HEK293 (cell line): ENCODE data around the gene ING4.

Experiments used
- AEBP2 ChIP-seq: fragments of 450-650 bp; formaldehyde crosslinking; IDR thresholded peaks from 2 replicates; pipeline ENCODE4 v1.5.1; 2016; ENCODE audit warnings: missing biosample characterization, missing genetic modification characterization, borderline replicate concordance
- HOXD13 ChIP-seq: sonication (generic); formaldehyde crosslinking; IDR thresholded peaks from 2 replicates; pipeline ENCODE4 v1.8.0; 2022; ENCODE audit warnings: missing genetic modification reagents, borderline replicate concordance
- MEIS1 ChIP-seq: sonication (generic); formaldehyde crosslinking; IDR thresholded peaks from 2 replicates; pipeline ENCODE4 v1.8.1; 2022; ENCODE audit warnings: missing genetic modification reagents, mild to moderate bottlenecking, borderline replicate concordance
- RBAK ChIP-seq: fragments of 450-650 bp; formaldehyde crosslinking; IDR thresholded peaks from 2 replicates; pipeline ENCODE4 v1.5.1; 2016; ENCODE audit warnings: missing biosample characterization, missing genetic modification characterization
- TSHZ1 ChIP-seq: fragments of 450-650 bp; formaldehyde crosslinking; IDR thresholded peaks from 2 replicates; pipeline ENCODE4 v1.5.1; 2016; ENCODE audit warnings: missing biosample characterization, missing genetic modification characterization, borderline replicate concordance
- ZBTB1 ChIP-seq: fragments of 450-650 bp; formaldehyde crosslinking; IDR thresholded peaks from 2 replicates; pipeline ENCODE4 v1.5.1; 2016; ENCODE audit warnings: missing biosample characterization, missing genetic modification characterization
- ZBTB20 ChIP-seq: fragments of 450-650 bp; formaldehyde crosslinking; IDR thresholded peaks from 2 replicates; pipeline ENCODE4 v1.5.1; 2016; ENCODE audit warnings: missing biosample characterization, missing genetic modification characterization
- ZFHX2 ChIP-seq: fragments of 450-650 bp; formaldehyde crosslinking; conservative IDR thresholded peaks from 2 replicates; pipeline ENCODE4 v1.5.1; 2016; ENCODE audit warnings: missing biosample characterization, missing genetic modification characterization
- ZFP41 ChIP-seq: fragments of 450-650 bp; formaldehyde crosslinking; IDR thresholded peaks from 2 replicates; pipeline ENCODE4 v1.5.1; 2016; ENCODE audit warnings: missing biosample characterization, missing genetic modification characterization, borderline replicate concordance
- ZNF112 ChIP-seq: fragments of 450-650 bp; formaldehyde crosslinking; IDR thresholded peaks from 2 replicates; pipeline ENCODE4 v1.5.0; 2017; ENCODE audit warnings: missing biosample characterization, missing genetic modification characterization
- ZNF133 ChIP-seq: fragments of 450-650 bp; formaldehyde crosslinking; IDR thresholded peaks from 2 replicates; pipeline ENCODE4 v1.5.1; 2016; ENCODE audit warnings: missing biosample characterization, missing genetic modification characterization
- ZNF155 ChIP-seq: fragments of 450-650 bp; formaldehyde crosslinking; IDR thresholded peaks from 2 replicates; pipeline ENCODE4 v1.5.1; 2016; ENCODE audit warnings: missing biosample characterization, missing genetic modification characterization
- ZNF174 ChIP-seq: fragments of 450-650 bp; formaldehyde crosslinking; IDR thresholded peaks from 2 replicates; pipeline ENCODE4 v1.5.0; 2017; ENCODE audit warnings: missing biosample characterization, mild to moderate bottlenecking, missing genetic modification characterization
- ZNF239 ChIP-seq: fragments of 450-650 bp; formaldehyde crosslinking; IDR thresholded peaks from 2 replicates; pipeline ENCODE4 v1.5.1; 2016; ENCODE audit warnings: missing biosample characterization, missing genetic modification characterization
- ZNF24 ChIP-seq: fragments of 450-650 bp; formaldehyde crosslinking; IDR thresholded peaks from 2 replicates; pipeline ENCODE4 v1.5.1; 2016; ENCODE audit warnings: missing biosample characterization, missing genetic modification characterization
- ZNF266 ChIP-seq: fragments of 450-650 bp; formaldehyde crosslinking; IDR thresholded peaks from 2 replicates; pipeline ENCODE4 v1.5.1; 2016; ENCODE audit warnings: missing biosample characterization, missing genetic modification characterization, low read depth
- ZNF311 ChIP-seq: fragments of 450-650 bp; formaldehyde crosslinking; IDR thresholded peaks from 2 replicates; pipeline ENCODE4 v1.5.1; 2017; ENCODE audit warnings: missing biosample characterization, missing genetic modification characterization, borderline replicate concordance
- ZNF354C ChIP-seq: fragments of 450-650 bp; formaldehyde crosslinking; IDR thresholded peaks from 2 replicates; pipeline ENCODE4 v1.5.1; 2016; ENCODE audit warnings: missing biosample characterization, missing genetic modification characterization, low read depth, borderline replicate concordance
- ZNF416 ChIP-seq: fragments of 450-650 bp; formaldehyde crosslinking; IDR thresholded peaks from 2 replicates; pipeline ENCODE4 v1.5.1; 2016; ENCODE audit warnings: missing biosample characterization, missing genetic modification characterization
- ZNF433 ChIP-seq: fragments of 450-650 bp; formaldehyde crosslinking; IDR thresholded peaks from 2 replicates; pipeline ENCODE4 v1.5.1; 2016; ENCODE audit warnings: missing biosample characterization, missing genetic modification characterization, low read depth
- ZNF514 ChIP-seq: fragments of 450-650 bp; formaldehyde crosslinking; IDR thresholded peaks from 2 replicates; pipeline ENCODE4 v1.5.1; 2016; ENCODE audit warnings: missing biosample characterization, missing genetic modification characterization
- ZNF555 ChIP-seq: fragments of 450-650 bp; formaldehyde crosslinking; conservative IDR thresholded peaks from 2 replicates; pipeline ENCODE4 v1.5.1; 2017; ENCODE audit warnings: missing biosample characterization, mild to moderate bottlenecking, missing genetic modification characterization, inconsistent platforms
- ZNF561 ChIP-seq: fragments of 450-650 bp; IDR thresholded peaks from 2 replicates; pipeline ENCODE4 v1.5.1; 2018; ENCODE audit warnings: missing biosample characterization, missing genetic modification characterization, borderline replicate concordance
- ZNF600 ChIP-seq: fragments of 450-650 bp; formaldehyde crosslinking; IDR thresholded peaks from 2 replicates; pipeline ENCODE4 v1.5.1; 2016; ENCODE audit warnings: missing biosample characterization, missing genetic modification characterization
- ZNF623 ChIP-seq: fragments of 450-650 bp; formaldehyde crosslinking; IDR thresholded peaks from 2 replicates; pipeline ENCODE4 v1.5.1; 2016; ENCODE audit warnings: missing biosample characterization, missing genetic modification characterization
- ZNF629 ChIP-seq: fragments of 450-650 bp; formaldehyde crosslinking; IDR thresholded peaks from 2 replicates; pipeline ENCODE4 v1.5.1; 2017; ENCODE audit warnings: missing biosample characterization, missing genetic modification characterization
- ZNF660 ChIP-seq: fragments of 450-650 bp; IDR thresholded peaks from 2 replicates; pipeline ENCODE4 v1.5.1; 2018; ENCODE audit warnings: missing biosample characterization, mild to moderate bottlenecking, missing genetic modification characterization
- ZNF677 ChIP-seq: fragments of 450-650 bp; IDR thresholded peaks from 2 replicates; pipeline ENCODE4 v1.5.0; 2018; ENCODE audit warnings: missing biosample characterization, mild to moderate bottlenecking, missing genetic modification characterization, moderate library complexity
- ZSCAN16 ChIP-seq: fragments of 450-650 bp; formaldehyde crosslinking; IDR thresholded peaks from 2 replicates; pipeline ENCODE4 v1.5.1; 2016; ENCODE audit warnings: missing biosample characterization, missing genetic modification characterization
- TF ChIP-seq, protein P1 (sequence below): fragments of 450-650 bp; formaldehyde crosslinking; IDR thresholded peaks from 2 replicates; pipeline ENCODE4 v1.5.1; 2016; ENCODE audit warnings: missing biosample characterization, missing genetic modification characterization
- TF ChIP-seq, protein P2 (sequence below): fragments of 450-650 bp; IDR thresholded peaks from 2 replicates; pipeline ENCODE4 v1.5.1; 2018; ENCODE audit warnings: missing biosample characterization, missing genetic modification characterization
- TF ChIP-seq, protein P3 (sequence below): fragments of 450-650 bp; formaldehyde crosslinking; IDR thresholded peaks from 2 replicates; pipeline ENCODE4 v1.5.1; 2017; ENCODE audit warnings: missing biosample characterization, mild to moderate bottlenecking, missing genetic modification characterization, moderate library complexity

ING4 gene

GRCh38 chr12:6608592-6609281, 54.2 kb downstream of the ING4 start (continued):
- TF ChIP-seq TSHZ1 (tag by site-specific recombination) (0 out of 2 replicates have a peak, but pooled peaks have one; percentile 2), ZNF239 (tag by site-specific recombination) (no peak), RBAK (tag by site-specific recombination) (no peak), ZNF24 (tag by site-specific recombination) (no peak), ZNF112 (no peak), ZNF660 (no peak), MEIS1 (CRISPR knock-in tag) (no peak), ZNF174 (tag by site-specific recombination) (no peak), ZNF623 (tag by site-specific recombination) (no peak), ZNF433 (tag by site-specific recombination) (no peak), ZNF555 (tag by site-specific recombination) (no peak), ZBTB1 (tag by site-specific recombination) (no peak), ZSCAN16 (tag by site-specific recombination) (no peak), ZNF514 (tag by site-specific recombination) (no peak), ZNF311 (no peak), ZFP41 (tag by site-specific recombination) (no peak), AEBP2 (tag by site-specific recombination) (no peak), ZNF133 (tag by site-specific recombination) (no peak), ZNF677 (no peak), ZNF561 (tag by site-specific recombination) (no peak), HOXD13 (CRISPR knock-in tag) (no peak), ZNF155 (tag by site-specific recombination) (no peak), ZNF354C (tag by site-specific recombination) (no peak), ZNF600 (tag by site-specific recombination) (no peak), ZNF416 (tag by site-specific recombination) (no peak), ZFHX2 (tag by site-specific recombination) (peak; percentile 26; the same call in 1 of the 2 replicates), ZNF266 (no peak), ZBTB20 (tag by site-specific recombination) (0 out of 2 replicates have a peak, but pooled peaks have one; percentile 9), ZNF629 (tag by site-specific recombination) (no peak)
- TF ChIP-seq, protein P1, sequence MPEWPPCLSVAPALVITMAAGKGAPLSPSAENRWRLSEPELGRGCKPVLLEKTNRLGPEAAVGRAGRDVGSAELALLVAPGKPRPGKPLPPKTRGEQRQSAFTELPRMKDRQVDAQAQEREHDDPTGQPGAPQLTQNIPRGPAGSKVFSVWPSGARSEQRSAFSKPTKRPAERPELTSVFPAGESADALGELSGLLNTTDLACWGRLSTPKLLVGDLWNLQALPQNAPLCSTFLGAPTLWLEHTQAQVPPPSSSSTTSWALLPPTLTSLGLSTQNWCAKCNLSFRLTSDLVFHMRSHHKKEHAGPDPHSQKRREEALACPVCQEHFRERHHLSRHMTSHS (tag by site-specific recombination) = no peak
- TF ChIP-seq, protein P2, sequence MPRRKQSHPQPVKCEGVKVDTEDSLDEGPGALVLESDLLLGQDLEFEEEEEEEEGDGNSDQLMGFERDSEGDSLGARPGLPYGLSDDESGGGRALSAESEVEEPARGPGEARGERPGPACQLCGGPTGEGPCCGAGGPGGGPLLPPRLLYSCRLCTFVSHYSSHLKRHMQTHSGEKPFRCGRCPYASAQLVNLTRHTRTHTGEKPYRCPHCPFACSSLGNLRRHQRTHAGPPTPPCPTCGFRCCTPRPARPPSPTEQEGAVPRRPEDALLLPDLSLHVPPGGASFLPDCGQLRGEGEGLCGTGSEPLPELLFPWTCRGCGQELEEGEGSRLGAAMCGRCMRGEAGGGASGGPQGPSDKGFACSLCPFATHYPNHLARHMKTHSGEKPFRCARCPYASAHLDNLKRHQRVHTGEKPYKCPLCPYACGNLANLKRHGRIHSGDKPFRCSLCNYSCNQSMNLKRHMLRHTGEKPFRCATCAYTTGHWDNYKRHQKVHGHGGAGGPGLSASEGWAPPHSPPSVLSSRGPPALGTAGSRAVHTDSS (tag by site-specific recombination) = no peak
- TF ChIP-seq, protein P3, sequence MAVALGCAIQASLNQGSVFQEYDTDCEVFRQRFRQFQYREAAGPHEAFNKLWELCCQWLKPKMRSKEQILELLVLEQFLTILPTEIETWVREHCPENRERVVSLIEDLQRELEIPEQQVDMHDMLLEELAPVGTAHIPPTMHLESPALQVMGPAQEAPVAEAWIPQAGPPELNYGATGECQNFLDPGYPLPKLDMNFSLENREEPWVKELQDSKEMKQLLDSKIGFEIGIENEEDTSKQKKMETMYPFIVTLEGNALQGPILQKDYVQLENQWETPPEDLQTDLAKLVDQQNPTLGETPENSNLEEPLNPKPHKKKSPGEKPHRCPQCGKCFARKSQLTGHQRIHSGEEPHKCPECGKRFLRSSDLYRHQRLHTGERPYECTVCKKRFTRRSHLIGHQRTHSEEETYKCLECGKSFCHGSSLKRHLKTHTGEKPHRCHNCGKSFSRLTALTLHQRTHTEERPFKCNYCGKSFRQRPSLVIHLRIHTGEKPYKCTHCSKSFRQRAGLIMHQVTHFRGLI (tag by site-specific recombination) = no peak
